SK-N-MC (cell line): ENCODE results near the gene DGLUCY.

Experiments
- DNase-seq: peaks from one replicate; pipeline ENCODE4 v3.0.0-alpha.2; 2011; ENCODE audit warnings: low read depth, low spot score
- H3K27ac ChIP-seq: fragments of 200-600 bp; sonication (generic); 2 replicates; pipeline ENCODE4 v1.5.1; 2016; ENCODE audit warnings: mixed run types
- H3K36me3 ChIP-seq: fragments of 200-600 bp; sonication (generic); 2 replicates; pipeline ENCODE4 v1.6.1; 2017; ENCODE audit warnings: antibody characterized with exemption, low read length, mixed read lengths; ENCODE audit not compliant: insufficient read depth
- H3K4me3 ChIP-seq: fragments of 200-600 bp; sonication (generic); 2 replicates; pipeline ENCODE4 v1.5.1; 2016
- H3K9ac ChIP-seq: fragments of 200-600 bp; sonication (generic); 2 replicates; pipeline ENCODE4 v1.8.0; 2017; ENCODE audit warnings: mixed run types, mixed read lengths; ENCODE audit not compliant: insufficient read length
- H3K9me3 ChIP-seq: fragments of 200-600 bp; sonication (generic); 2 replicates; pipeline ENCODE4 v1.6.1; 2017; ENCODE audit warnings: low read depth, mild to moderate bottlenecking, antibody characterized with exemption, low read length, moderate library complexity, mixed read lengths
- EZH2 ChIP-seq: fragments of 200-600 bp; sonication (generic); IDR thresholded peaks from one replicate; pipeline ENCODE4 v1.6.1; 2017; ENCODE audit warnings: antibody characterized with exemption
- FOXP2 ChIP-seq: optimal IDR thresholded peaks from 2 replicates; pipeline ENCODE3; 2011; ENCODE audit warnings: mild to moderate bottlenecking, moderate library complexity; ENCODE audit not compliant: insufficient read depth; ENCODE audit errors: extremely low read length, control extremely low read depth
- POLR2AphosphoS5 ChIP-seq: IDR thresholded peaks from 2 replicates; pipeline ENCODE4 v1.6.1; 2012; ENCODE audit warnings: mild to moderate bottlenecking, low read depth, low read length, borderline replicate concordance

Gene DGLUCY, protein sequence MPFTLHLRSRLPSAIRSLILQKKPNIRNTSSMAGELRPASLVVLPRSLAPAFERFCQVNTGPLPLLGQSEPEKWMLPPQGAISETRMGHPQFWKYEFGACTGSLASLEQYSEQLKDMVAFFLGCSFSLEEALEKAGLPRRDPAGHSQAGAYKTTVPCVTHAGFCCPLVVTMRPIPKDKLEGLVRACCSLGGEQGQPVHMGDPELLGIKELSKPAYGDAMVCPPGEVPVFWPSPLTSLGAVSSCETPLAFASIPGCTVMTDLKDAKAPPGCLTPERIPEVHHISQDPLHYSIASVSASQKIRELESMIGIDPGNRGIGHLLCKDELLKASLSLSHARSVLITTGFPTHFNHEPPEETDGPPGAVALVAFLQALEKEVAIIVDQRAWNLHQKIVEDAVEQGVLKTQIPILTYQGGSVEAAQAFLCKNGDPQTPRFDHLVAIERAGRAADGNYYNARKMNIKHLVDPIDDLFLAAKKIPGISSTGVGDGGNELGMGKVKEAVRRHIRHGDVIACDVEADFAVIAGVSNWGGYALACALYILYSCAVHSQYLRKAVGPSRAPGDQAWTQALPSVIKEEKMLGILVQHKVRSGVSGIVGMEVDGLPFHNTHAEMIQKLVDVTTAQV

GRCh38 chr14:91113829-91114078 lies at the start of gene DGLUCY:
TSS of gene DGLUCY (plus strand) at chr14:91114073. CDS start at chr14:91160295, 46,222 bp downstream.
- TF ChIP-seq EZH2 (no peak), POLR2AphosphoS5 (no peak), FOXP2 (no peak)
- DNase-seq = no peak
- Histone ChIP-seq H3K27ac (no peak within 1 kb of the TSS), H3K4me3 (no peak within 1 kb of the TSS), H3K36me3 (no peaks in the 10 kb centered on the region), H3K9ac (no peak within 1 kb of the TSS), H3K9me3 (no peaks in the 10 kb centered on the region)

GRCh38 chr14:91065266-91065665 lies 48.6 kb upstream of the DGLUCY start:
- H3K27ac ChIP-seq = no peak overlapping the region
- no peak overlapping the region for H3K4me3 ChIP-seq
- DNase-seq = no peak
- no peaks in the 10 kb centered on the region for H3K36me3 ChIP-seq
- H3K9ac ChIP-seq = no peak overlapping the region
- no peak for TF ChIP-seq POLR2AphosphoS5
- H3K9me3 ChIP-seq = no peaks in the 10 kb centered on the region

DNA sequence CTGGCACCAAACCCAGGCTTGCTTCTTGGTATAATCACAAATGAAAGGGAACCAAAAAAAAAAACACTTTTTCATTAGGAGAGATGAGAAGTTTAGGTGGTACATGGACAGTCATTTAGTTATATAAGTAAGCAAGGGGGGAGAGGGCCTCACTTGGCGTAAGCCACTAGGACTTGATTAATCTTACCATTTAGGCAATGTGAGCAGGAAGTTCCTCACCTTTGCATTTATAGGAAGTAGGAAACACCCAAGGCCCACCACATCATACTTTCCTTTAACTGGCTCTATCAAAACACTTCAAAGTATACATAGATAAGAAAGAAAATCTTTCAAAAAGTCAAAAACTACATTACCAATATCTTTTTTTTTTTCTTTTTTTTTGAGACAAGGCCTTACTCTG lies 46.7 kb upstream of the DGLUCY start:
- no peak overlapping the region for H3K27ac ChIP-seq
- H3K9me3 ChIP-seq = no peaks in the 10 kb centered on the region
- H3K36me3 ChIP-seq = no peaks in the 10 kb centered on the region
- H3K9ac ChIP-seq = no peak overlapping the region
- no peak overlapping the region for H3K4me3 ChIP-seq
- DNase-seq = no peak
- TF ChIP-seq EZH2 (no peak), POLR2AphosphoS5 (no peak), FOXP2 (no peak)

DNA sequence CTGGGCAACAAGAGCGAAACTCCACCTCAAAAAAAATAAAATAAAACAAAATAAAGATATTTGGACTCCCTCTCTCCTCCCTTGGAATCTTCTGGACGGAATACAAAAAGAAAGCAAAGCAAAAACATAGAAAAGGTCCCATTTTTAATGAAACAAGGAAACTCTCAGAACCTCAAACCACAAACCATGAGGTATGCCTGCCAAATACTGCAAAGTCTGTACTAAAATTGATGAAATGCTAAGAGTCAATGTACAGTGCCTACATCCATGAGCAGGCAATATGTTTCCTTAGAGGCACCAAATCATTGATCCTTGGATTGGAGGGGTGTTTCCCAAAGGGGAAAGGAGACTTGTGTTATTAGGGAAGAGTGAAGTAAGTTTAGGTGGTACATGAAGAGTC lies 45.2 kb upstream of the DGLUCY start:
- no peak overlapping the region for H3K27ac ChIP-seq
- DNase-seq = no peak
- H3K9ac ChIP-seq = no peak overlapping the region
- H3K36me3 ChIP-seq = no peaks in the 10 kb centered on the region
- no peaks in the 10 kb centered on the region for H3K9me3 ChIP-seq
- no peak overlapping the region for H3K4me3 ChIP-seq
- no peak for TF ChIP-seq EZH2
- no peak for TF ChIP-seq POLR2AphosphoS5

DNA sequence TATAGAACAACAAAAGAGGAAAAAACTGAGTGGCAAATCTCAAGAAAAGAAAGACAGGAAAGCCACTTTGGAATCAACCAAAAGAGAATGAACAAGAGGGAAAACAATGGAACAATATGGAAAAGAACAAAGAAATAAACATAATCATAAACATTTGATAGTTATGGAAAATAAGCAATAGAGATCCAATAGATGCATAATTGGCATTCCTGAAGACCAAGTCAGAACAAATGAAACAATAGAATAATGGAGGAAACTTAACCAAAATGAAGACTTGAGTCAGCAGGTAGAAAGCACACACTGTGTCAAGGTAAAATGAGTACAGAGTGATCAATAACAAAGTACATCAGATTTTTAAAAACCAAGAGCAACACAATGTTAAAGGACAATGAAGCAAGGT lies 43.3 kb upstream of the DGLUCY start:
- H3K27ac ChIP-seq = no peak overlapping the region
- H3K9ac ChIP-seq = no peak overlapping the region
- no peaks in the 10 kb centered on the region for H3K9me3 ChIP-seq
- TF ChIP-seq EZH2 (no peak), FOXP2 (no peak), POLR2AphosphoS5 (no peak)
- no peaks in the 10 kb centered on the region for H3K36me3 ChIP-seq
- no peak for DNase-seq
- H3K4me3 ChIP-seq = no peak overlapping the region

- Histone ChIP-seq H3K36me3 (no peaks in the 10 kb centered on the region), H3K9me3 (no peaks in the 10 kb centered on the region), H3K27ac (no peak overlapping the region), H3K9ac (no peak overlapping the region), H3K4me3 (no peak overlapping the region)
- TF ChIP-seq FOXP2 = no peak
- TF ChIP-seq POLR2AphosphoS5 = no peak
- TF ChIP-seq EZH2 = no peak
- no peak for DNase-seq
Observed at GRCh38 chr14:91075553-91075952, 38.3 kb upstream of the DGLUCY start.

- TF ChIP-seq FOXP2 (no peak), EZH2 (no peak), POLR2AphosphoS5 (no peak)
- Histone ChIP-seq H3K9ac (no peak overlapping the region), H3K27ac (no peak overlapping the region), H3K36me3 (no peaks in the 10 kb centered on the region), H3K9me3 (no peaks in the 10 kb centered on the region), H3K4me3 (no peak overlapping the region)
- no peak for DNase-seq
Observed at GRCh38 chr14:91078095-91078737, 35.7 kb upstream of the DGLUCY start.

DNA sequence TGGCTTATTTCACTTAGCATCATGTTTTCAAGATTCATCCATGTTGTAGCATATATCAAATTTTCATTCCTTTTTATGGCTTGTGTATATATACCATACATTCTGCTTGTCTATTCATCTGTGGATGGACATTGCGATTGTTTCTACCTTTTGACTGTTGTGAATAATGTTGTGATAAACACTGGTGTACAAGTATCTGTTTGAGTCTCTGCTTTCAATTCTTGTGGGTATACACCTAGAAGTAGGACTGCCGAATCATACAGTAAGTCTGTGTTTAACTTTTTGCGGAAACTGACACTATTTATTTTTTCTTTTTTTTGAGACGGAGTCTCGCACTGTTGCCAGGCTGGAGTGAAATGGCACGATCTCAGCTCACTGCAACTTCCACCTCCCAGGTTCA lies 33.8 kb upstream of the DGLUCY start:
- TF ChIP-seq POLR2AphosphoS5 (no peak), EZH2 (no peak), FOXP2 (no peak)
- Histone ChIP-seq H3K27ac (no peak overlapping the region), H3K9ac (no peak overlapping the region), H3K4me3 (no peak overlapping the region), H3K9me3 (no peaks in the 10 kb centered on the region), H3K36me3 (no peaks in the 10 kb centered on the region)
- no peak for DNase-seq
